ENCODE measurements around the gene MEGF11. TPM values are rescaled to one million over a fixed set of nuclear protein-coding genes. Genes with fewer than 3 reads are reported as not detected.

MEGF11 gene
- total RNA-seq, 4 donors from 2014 or later, result not detected

GRCh38 chr15:66097151-66098021 lies 156.2 kb downstream of the MEGF11 start:
- Histone ChIP-seq H3K4me1 (no peaks in the 10 kb centered on the region), H3K9me3 (no peaks in the 10 kb centered on the region), H3K27me3 (no peaks in the 10 kb centered on the region), H3K27ac (no peak overlapping the region), H3K36me3 (no peaks in the 10 kb centered on the region), H3K4me3 (no peak overlapping the region)
- DNase-seq, result peak in 2 of 3 donors; percentile 26 to 31
- no peak for TF ChIP-seq CTCF (IDR thresholded peaks at IDR 0.05)
- TF ChIP-seq POLR2A (IDR thresholded peaks at IDR 0.05), result no peak

DNA sequence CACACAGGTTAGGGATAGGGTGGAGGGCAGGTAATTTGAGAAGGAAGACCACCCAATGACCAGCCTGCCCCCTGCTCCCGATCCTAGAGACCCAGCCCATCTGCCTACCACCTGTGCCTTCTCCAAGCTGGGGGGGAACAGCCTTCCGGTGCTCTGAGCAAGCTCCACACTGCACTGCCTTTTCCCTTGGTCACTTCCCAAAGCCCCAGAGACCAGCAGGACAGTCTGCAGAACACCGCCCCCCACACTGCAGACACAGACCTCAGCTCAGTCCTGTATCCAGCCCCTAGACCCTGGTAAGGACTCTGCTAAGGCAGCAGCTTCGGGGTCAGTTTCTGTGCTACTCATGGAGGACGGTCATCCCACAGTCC lies 156.9 kb downstream of the MEGF11 start:
- H3K4me1 ChIP-seq, result no peaks in the 10 kb centered on the region
- no peaks in the 10 kb centered on the region for H3K36me3 ChIP-seq
- no peaks in the 10 kb centered on the region for H3K27me3 ChIP-seq
- no peak overlapping the region for H3K27ac ChIP-seq
- TF ChIP-seq POLR2A (IDR thresholded peaks at IDR 0.05) (no peak), CTCF (IDR thresholded peaks at IDR 0.05) (no peak)
- peak in 2 of 3 donors; percentile 17 to 37 for DNase-seq
- H3K9me3 ChIP-seq, result no peaks in the 10 kb centered on the region
- H3K4me3 ChIP-seq, result no peak overlapping the region

DNA sequence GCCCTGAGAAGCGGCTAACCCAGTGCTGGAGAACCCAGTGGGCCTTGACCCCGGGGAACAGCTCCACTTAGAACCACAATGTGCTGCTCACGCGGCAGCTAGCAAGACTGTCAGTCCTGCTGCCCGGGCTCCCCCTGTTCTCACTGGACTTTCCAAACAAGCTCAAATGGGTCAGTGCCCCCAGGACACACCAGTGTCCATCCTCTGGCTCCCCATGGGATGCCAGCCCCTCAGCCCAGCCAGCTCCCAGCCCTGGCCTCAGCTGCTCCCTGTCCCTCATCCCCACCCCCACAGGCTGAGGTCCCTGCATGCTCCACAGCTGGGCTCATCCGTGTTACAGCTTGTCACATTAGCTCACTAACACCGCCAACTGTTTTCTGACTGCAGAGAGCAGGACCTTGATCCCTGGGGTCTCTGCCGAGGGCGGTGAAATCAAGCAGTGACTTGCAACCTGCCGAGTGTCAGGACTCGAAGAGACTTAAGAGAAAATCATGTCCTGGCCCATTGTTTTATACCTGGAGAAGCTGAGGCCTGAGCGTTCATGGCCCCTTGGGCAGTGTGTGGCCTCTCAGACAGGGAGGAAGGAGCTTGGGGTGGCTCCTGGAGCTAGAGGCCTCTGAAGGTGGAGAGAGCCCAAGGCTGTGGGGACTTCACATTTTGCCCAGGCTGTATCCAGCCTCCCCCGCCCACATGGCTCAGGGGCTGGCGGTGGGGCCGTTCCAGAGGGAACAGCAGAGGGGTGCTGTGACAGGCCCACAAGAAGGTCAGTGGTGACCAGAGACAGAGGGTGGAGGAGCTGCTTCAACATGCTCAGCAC lies 157.5 kb downstream of the MEGF11 start:
- no peaks in the 10 kb centered on the region for H3K9me3 ChIP-seq
- H3K27me3 ChIP-seq, result no peaks in the 10 kb centered on the region
- H3K4me3 ChIP-seq, result no peak overlapping the region
- no peaks in the 10 kb centered on the region for H3K36me3 ChIP-seq
- H3K4me1 ChIP-seq, result no peaks in the 10 kb centered on the region
- DNase-seq, result peak in 2 of 3 donors; percentile 27 to 32
- TF ChIP-seq POLR2A (IDR thresholded peaks at IDR 0.05) (no peak), CTCF (IDR thresholded peaks at IDR 0.05) (no peak)
- H3K27ac ChIP-seq, result no peak overlapping the region

- H3K4me3 ChIP-seq, result no peak overlapping the region
- no peaks in the 10 kb centered on the region for H3K4me1 ChIP-seq
- H3K27ac ChIP-seq, result no peak overlapping the region
- H3K27me3 ChIP-seq, result no peaks in the 10 kb centered on the region
- H3K9me3 ChIP-seq, result no peaks in the 10 kb centered on the region
- no peaks in the 10 kb centered on the region for H3K36me3 ChIP-seq
- no peak for TF ChIP-seq CTCF (IDR thresholded peaks at IDR 0.05)
- no peak for TF ChIP-seq POLR2A (IDR thresholded peaks at IDR 0.05)
- DNase-seq, result peak in 2 of 3 donors; percentile 26 to 30
Measured at GRCh38 chr15:66094331-66094730, 159.2 kb downstream of the MEGF11 start.

- peak in 2 of 3 donors; percentile 9 to 26 for DNase-seq
Measured at GRCh38 chr15:66092053-66093016, 161.2 kb downstream of the MEGF11 start.

More at GRCh38 chr15:66092053-66093016, 161.2 kb downstream of the MEGF11 start:
- Histone ChIP-seq H3K36me3 (no peaks in the 10 kb centered on the region), H3K27ac (no peak overlapping the region), H3K9me3 (no peaks in the 10 kb centered on the region), H3K27me3 (no peaks in the 10 kb centered on the region), H3K4me1 (no peaks in the 10 kb centered on the region), H3K4me3 (no peak overlapping the region)
- TF ChIP-seq CTCF (IDR thresholded peaks at IDR 0.05), result no peak
- no peak for TF ChIP-seq POLR2A (IDR thresholded peaks at IDR 0.05)

All from Peyer's patch (tissue), 4 donors.